Stimulated activated CD8-positive, alpha-beta memory T cell treated with anti-CD3 and anti-CD28 coated beads, Interleukin-7, amount 100 ng/mL, for 4 hours (primary cell): ENCODE data around the gene CCDC150.
"Not testable (repeated sequence)": the region's sequence is repeated elsewhere in the genome, so short reads cannot be mapped to it uniquely, and the experiment has no call there.

Experiments
- DNase-seq, 2 donors: peaks; one replicate each; pipeline ENCODE4 v3.0.0-alpha.2; 2020; ENCODE audit warnings: low read depth in 2 of 2

The CCDC150 gene

DNA sequence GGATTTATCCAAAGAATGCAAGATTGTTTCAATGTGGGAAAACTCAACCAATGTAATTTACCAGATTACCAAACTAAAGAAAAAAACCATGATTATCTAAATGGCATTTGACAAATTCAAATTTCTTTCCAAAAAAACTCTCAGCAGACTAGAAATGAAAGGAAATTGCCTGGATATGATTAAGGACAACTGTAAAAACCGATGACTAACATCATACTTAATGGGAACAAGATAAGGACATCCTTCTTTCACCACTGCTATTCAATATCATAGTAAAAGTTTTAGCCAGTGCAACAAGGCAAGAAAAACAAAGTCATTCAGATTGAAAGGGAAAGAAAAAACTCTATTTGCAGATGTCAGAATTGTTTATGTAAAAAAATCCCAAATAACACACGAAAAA, 4.4 kb upstream of the CCDC150 start:
- no peak for DNase-seq

DNA sequence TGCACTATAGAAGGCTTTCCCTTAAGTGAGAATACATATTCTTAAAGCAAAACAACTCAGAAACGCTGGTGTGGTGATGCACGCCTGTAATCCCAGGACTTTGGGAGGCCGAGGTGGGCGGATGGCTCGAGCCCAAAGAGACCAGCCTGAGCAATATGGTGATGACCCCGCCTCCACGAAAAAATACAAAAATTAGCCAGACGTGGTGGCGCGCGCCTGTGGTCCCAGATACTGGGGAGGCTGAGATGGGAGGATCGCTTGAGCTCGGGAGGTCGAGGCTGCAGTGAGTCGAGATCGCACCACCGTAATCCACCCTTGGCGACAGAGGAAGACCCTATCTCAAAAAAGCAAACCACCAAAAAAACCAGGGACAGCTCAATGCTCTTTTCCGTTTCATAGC, 750 bp upstream of the CCDC150 start:
- no peak for DNase-seq

DNA sequence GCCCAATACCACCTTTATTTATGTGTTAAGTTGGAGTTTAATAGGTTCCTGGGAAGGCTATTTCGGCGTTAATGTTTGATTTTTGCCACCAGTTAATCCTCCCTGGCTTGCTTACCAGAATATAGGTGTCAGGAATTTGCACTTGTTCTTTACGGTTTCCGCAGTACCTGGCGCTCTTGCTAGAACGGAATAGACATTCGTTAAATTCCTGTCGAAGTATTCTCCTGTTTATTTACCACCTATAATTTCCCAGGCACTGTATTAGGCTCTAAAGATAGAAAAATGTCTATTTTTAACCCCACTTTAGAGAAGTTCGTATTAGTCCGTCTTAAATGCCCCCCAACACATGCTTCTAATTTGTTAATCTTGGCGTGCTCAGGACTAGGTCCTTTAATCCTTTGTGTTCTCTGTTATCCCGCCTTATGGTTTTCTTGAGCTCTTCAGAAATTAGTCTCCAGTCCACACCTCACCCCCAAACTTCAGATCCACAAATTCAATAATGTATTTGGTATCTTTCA, 575 bp downstream of the CCDC150 start:
- DNase-seq = no peak

DNA sequence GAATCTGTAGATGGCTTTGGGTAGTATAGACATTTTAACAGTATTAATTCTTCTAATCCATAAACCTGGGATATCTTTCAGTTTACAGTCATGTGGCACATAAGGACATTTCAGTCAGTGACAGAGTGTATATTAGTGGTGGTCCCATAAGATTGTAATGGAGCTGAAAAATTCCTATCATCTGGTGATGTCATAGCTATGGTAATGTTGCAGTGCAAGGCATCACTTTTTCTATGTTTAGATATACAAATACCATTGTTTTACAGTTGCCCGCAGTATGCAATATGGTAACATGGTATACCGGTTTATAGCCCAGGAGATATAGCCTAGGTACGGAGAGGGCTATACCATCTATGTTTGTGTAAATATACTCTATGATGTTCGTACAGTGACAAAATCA, 9.7 kb downstream of the CCDC150 start:
- DNase-seq = no peak

DNA sequence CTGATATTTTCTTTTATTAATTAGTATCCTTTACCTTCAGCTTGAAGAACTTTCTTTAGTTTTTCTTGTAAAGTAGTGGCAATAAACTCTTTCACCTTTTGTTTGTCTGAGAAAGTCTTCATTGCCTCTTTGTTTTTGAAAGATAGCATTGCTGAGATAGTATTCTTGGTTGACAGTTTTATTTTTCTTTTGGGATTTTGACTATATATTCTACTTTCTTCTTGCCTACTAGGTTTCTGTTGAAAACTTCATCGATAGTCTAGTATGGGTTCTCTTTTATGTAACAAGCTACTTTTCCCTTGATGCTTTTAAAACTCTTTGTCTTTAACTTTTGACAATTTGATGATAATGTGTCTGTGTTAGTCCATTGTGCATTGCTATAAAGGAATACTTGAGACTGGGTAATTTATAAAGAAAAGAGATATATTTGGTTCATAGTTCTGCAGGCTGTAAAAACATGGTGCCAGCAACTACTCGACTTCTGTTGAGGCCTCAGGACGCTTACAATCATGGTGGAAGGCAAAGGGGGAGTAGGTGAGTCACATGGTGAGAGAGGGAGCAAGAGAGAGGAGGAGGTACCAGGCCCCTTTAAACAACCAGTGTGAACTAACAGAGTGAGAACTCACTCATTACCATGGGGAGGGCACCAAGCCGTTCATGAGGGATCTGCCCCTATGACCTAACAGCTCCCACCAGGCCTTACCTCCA, 12.0 kb downstream of the CCDC150 start:
- no peak for DNase-seq

DNA sequence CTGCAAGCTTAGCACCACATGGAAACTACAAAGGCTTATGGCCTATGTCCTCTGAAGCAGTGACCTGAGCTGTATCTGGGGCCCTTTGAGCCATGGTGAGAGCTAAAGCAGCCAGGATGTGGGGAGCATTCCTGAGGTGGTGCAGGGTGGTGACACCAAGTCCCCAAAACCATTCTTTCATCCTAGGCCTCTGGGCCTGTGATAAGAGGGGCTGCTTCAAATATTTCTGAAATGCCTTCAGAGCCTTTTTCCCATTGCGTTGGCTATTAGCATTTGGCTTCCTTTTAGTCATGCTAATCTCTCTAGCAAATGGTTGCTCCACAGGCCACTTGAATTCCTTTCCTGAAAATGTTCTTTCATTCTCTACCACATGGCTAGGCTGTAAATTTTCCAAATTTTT, 13.4 kb downstream of the CCDC150 start:
- no peak for DNase-seq

DNA sequence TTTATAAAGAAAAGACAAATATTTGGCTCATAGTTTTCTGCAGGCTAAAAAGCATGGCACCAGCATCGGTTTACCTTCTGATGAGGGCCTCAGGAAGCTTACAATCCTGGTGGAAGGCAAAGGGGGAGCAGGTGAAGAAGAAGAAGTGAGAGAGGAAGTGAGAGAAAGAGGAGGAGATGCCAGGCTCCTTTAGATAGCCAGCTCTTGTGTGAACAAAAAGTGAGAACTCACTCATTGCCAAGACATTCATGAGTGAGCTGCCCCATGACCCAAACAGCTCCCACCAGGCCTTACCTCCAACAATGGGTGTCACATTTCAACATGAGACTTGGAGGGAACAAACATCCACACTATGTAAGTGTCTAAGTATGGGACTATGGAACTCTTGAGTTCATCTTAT, 14.3 kb downstream of the CCDC150 start:
- DNase-seq = no peak

DNA sequence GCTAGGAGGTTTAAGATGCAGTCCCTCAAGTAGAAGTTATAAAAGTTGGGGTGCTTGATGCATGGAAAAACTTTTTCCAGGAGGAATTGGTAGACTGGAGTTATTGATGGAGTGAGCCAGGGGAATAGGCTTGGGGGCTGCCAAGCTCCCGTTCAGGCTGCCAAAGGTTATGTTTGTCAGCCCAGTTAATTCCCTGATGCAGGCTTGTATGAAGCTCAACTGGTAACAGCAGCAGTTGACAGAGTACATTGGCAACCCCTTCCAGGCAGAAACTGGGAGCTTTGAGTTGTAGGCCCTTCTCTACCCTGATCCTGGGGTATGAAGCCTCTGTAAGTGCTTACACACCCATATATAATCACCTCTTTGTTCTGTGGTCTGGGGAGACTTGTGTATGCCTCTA, 16.2 kb downstream of the CCDC150 start:
- DNase-seq = no peak

DNA sequence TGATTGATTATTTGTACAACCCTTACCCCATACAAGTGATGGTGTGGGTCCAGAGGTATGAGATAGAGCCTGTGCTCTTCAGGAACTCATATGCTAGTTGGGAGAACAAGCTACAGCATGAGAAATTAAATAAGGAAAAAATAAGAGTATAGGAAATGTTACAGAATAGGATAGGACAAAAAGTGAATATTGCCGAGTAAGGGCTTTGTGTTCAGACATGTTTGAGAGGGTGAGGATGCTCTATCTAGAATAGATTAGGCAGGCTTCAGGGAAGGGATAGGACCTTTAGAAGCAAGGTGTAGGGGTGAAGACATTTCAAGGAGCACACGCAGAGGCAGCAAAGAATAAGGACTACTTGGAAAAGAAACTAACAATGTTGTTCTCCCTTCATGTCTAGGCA, 17.8 kb downstream of the CCDC150 start:
- DNase-seq = no peak

DNA sequence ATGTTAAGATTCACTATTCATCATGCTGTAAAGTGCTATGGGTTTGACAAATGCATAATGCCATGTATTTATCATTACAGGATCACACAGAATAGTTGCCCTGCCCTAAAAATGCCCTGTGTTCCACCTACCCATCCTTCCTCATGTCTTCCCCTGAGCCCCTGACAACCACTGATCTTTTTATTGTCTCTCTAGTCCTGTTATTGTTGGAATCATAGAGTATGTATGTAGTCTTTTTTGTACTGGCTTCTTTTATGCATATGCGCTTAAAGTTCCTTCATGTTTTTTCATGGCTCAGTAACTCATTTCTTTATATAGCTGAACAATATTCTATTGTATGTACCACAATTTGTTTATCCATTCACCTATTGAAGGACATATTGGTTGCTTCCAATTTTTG, 20.3 kb downstream of the CCDC150 start:
- no peak for DNase-seq

DNA sequence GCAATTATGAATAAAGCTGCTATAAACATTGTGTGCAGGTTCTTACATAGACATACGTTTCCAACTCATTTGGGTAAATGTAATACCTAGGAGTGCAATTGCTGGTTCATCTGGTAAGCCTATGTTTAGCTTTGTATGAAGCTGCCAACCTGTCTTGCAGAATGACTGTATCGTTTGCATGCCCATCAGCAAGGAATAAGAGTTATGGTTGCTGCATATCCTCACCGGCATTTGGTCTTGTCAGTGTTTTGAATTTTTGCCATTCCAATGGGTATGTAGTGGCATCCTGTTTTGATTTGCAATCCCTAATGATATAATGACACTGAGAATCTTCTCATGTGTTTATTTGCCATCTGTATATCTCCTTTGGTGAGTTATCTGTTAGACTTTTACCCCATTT, 20.7 kb downstream of the CCDC150 start:
- DNase-seq = no peak

DNA sequence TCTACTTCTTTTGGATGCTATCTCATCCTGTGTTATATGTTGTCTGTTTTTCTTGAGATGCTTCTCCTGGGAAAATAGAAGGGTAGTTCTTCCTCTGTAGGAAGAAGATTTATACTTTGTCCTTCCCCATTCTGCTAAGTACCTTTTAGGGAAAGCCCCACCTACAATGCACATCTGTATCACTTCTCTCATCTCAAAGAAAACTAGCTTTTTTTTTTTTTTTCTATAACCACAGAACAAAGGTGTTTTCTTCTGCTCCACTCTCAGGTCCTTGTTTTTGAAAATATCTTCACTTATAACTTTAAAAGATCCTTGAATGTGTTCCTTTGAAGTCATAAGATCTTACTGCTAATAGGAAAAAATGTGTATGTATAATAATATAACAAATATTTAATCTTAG, 30.8 kb downstream of the CCDC150 start:
- no peak for DNase-seq

DNA sequence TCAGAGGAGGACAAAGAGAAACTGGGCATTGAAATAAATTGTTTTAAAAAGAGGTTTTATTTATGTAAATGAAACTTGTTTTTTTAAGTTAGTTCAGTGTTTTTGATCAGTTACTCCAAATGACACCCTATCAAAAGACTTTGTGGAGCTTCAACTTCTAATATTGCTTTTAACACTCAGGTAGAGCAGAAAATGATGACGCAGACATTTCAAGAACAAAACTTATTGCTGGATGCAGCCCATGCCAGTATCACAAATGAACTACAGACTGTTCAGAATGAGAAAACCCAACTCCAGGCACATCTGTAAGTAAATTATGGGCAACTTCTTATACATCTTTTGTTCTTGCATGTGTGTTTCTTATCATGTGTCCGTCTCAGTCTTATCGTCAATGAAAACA, 36.4 kb downstream of the CCDC150 start:
- no peak for DNase-seq

DNA sequence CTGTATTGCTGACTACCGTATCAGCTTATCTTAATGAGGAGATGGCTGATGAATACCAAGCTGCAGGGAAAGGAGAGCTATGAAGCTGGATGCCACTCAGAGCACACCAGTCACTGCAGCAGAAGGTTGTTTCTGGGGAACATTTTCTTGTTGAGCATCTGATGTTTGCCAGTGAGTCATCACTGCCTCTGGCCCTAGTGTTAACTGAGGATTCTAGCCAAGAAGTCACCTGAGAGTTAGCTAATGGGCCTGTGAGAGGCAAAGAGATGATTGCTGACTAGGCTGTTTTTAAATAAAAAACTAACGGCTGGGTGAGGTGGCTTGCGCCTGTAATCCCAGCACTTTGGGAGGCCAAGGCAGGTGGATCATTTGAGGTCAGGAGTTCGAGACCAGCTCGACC, 37.9 kb downstream of the CCDC150 start:
- no peak for DNase-seq

DNA sequence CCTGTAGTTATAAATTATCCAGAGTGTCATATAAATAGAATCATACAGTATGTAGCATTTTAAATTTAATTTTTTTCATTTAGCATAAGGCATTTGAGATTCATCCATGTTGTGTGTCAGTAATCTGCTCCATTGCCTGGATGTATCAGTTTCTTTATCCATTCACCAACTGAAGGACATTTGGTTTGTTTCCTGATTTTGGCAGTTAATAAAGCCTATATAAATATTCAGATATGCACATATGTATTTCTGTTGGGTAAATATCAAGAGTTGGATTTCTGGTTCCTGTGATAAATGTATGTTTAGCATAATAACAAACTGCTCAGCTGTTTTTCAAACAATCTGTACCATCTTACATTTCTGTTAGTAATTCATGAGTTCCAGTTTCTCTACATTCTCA, 39.9 kb downstream of the CCDC150 start:
- no peak for DNase-seq

DNA sequence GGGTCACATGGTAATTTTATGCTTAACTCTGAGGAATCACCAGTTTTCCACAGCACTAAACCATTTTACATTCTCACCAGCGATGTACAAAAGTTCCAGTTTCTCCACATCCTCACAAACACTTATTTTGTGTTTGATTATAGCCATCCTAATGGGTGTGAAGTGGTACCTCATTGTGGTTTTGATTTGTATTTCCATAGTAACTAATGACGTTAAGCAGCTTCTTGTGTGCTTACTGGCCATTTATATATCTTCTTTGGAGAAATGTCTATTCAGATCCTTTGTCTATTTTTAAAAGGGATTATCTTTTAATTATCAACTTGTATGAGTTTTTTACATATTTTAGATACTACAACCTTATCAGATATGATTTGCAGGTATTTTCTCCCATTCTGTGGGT, 42.0 kb downstream of the CCDC150 start:
- DNase-seq = no peak

DNA sequence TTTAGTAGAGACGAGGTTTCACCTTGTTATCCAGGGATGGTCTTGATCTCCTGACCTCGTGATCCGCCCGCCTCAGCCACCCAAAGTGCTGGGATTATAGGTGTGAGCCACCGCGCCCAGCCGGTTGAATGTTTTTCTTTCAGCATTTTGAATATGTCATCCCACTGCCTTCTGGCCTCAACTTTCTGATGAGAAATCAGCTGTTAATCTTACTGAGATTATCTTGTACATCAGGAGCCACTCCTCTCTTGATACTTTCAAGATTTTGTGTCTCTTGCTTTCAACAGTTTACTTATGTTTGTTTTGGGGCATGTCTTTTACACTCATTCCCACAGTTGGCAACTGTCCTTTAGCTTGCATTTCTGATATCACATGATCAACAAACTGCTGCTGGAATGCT, 46.3 kb downstream of the CCDC150 start:
- DNase-seq = no peak

DNA sequence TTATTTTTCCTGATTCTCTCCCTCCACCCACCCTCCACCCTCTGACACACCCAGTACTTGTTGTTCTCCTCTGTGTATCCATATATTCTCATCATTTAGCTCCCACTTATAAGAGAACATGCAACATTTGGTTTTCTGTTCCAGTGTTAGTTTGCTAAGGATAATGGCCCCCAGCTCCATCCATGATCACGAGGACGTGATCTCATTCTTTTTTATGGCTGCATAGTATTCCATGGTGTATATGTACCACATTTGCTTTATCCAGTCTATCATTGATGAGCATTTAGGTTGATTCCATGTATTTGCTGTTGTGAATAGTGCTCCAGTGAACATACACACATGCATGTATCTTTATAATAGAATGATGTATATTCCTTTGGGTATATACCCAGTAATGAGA, 47.2 kb downstream of the CCDC150 start:
- not testable (repeated sequence) for DNase-seq

DNA sequence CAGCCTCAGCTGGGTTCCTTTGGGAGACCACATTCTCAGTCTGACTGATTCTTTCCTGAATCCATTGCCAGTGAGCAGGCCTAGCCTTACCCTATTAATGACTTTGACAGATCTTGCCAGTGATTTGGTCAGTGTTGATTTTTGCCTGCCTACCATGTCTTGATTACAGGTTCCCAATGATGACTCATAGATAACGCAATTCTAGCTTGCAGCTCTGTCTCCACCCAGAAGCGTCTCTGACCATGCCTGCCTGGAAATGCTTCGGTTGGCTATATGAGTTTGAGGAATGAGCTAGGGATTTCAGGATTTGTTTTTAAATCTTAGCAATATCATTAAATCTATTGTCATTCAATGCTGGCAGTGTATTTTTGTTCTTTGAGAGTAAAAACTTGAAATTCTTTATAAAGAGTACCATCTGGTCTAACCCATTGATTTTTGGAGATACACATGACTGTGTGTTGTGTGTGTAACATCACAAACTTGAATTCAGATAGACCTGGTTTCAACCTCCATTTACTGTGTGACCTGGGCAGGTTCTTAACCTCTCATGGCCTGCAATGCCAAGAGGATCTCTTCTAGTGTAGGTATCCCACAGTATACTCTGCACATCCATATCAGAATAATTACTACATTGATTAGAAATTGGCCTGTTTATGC, 57.0 kb downstream of the CCDC150 start:
- no peak for DNase-seq

DNA sequence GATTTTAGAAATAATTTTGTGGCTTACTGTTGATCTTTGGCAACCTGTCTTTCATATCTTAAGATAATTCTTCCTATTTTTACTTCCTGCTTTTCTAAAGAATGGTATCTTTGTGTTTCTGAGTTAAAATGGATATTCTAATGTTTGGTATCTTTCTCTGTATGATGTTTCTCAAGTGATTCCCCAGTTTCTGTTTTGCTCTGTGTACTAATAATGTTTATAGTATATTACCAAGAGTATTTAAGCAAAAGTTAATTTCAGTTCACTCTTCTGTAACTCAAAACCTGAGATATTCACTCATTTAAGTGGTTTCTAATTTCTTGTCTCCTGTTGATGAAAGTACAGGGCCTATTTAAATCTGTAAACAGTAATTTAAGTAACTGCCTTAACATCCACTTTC, 58.3 kb downstream of the CCDC150 start:
- DNase-seq = no peak

DNA sequence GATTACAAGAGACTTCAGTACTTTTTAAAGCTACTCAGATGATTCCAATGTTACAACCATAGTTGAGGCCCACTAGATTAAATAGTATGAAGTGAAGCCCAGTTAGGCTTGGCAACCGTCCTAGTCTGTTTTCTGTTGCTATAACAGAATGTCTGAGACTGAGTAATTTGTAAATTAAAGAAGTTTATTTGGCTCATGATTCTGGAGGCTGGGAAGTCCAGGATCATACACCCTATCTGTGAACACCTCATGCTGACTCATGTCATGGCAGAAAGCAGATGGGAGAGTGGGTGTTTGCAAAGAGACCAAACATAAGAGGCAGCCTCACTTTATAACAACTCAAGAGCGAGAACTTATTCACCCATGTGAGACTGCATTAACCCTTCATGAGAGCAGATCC, 63.1 kb downstream of the CCDC150 start:
- DNase-seq = no peak

DNA sequence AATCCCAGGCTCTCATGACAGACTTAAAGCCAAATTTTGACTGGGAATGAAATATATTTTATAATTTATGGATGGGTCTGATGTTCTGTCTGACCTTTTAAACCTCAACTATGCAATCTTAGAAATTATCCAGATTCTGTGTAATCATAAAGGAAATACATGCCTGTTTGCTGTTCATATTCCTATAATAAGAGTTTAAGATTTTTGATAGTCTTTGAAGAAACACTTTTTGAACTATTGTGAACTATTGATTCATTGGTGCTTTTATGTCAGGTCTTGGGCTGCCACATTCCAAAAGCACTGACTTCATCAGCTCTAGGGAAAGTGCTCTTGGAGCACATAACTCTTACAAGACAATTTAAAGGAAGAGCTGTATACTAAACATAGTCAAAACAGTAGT, 64.2 kb downstream of the CCDC150 start:
- no peak for DNase-seq

DNA sequence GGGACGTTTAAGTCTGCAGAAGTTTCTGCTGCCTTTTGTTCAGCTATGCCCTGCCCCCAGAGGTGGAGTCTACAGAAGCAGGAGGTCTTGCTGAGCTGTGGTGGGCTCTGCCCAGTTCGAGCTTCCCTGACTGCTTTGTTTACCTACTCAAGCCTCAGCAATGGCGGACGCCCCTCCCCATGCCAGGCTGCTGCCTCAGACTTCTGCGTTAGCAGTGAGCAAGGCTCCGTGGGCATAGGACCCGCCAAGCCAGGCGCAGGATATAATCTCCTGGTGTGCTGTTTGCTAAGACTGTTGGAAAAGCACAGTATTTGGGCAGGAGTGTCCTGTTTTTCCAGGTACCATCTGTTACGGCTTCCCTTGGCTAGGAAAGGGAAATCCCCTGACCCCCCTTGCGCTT, 70.5 kb downstream of the CCDC150 start:
- not testable (repeated sequence) for DNase-seq

DNA sequence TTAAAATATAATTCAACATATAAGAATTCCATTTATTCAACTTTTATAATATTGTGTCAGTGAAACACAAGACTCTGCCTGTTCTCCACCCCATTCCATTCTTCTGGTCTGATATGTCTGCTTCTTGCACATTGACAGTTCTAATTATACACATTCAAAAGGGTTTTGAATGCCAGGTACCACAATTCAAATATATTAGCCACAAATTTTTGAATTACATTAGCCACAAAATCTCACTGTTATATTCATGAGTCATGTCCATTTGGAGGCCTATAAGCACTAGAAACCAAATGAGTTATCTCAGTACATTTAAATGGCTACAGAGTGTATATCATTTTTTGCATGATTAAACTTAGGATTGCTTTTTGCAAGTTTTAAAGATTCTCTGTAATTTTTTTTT, 72.1 kb downstream of the CCDC150 start:
- no peak for DNase-seq
